ENCODE measurements around the gene SETMAR.
A peak's percentile ranks its signal among the peaks of the same experiment; 100 is the strongest.
"Not testable (repeated sequence)": the region's sequence is repeated elsewhere in the genome, so short reads cannot be mapped to it uniquely, and the experiment has no call there.

Gene SETMAR

DNA sequence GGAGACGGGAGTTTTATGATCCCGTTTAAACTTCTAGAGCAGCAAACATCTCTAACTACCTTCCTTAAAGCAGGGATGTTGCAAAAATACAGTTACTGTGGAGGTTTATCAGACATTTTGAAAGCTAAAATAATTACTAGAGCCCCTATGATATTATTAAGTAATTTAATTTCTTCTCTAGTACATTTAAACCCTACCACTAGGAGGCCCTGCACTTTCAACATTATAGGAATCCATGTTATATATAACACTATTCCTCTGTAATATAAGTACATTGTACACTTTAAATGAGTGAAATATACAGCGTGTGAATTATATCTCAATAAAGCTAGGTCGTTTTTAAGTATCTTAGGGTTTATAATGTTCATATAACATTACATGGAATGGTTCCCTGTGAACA, 11.5 kb downstream of the SETMAR start:
- no peak for DNase-seq

DNA sequence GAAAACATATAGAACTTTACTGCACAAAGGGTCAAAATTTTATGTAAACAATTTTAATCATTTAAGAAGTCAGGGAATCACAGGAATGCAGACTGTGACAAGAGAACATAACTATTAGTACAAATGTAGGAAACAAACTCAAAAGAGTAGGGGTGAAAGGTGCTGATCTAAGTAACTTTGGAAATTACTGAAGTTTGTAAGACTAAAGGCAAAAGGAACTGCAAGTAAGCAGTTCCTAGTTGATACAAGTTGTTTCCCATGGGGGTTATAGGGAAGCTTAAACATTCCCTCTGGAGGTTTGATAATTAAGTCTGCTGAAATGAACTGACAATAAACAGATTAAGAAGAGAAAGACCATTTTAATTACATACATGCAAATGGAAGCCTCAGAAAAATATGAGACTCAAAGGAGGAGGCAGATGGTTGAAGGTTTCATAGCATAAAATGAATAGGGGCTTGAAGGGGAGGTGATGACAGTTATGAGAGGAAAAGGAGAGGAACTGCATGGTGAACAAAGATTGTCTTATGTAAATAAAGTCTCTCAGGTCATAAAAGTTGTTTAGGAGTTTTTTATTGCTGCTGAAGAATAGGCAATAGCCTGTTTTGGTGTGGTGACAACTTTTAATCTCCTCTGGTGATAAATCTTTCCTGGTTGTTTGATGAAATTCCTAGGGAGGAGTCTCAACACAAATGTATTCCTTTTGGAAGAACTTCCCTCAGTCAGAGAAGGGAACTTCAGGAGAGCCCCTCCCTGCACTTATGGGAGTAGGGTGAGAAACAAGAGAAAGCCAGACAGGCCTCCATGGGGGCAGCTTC, 17.1 kb downstream of the SETMAR start:
- peak; percentile 42 for DNase-seq

DNA sequence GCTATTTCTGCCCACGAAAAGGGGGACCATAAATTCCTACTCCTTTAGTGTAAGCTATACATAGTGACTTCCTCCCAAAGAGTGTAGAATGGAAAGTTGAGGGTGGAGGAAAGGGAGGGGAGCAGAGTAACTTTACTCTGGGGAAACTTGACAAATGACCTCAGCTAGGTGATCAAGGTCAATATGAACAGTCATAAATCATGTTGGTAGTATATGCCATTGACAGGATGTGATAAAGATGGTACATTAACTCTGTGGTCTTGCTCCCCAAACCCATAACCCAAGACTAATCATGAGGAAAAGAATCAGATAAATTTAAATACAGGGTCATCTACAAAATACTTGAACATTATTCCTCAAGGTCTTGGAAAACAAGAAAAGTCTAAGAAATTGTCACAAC, 18.6 kb downstream of the SETMAR start:
- DNase-seq = no peak

DNA sequence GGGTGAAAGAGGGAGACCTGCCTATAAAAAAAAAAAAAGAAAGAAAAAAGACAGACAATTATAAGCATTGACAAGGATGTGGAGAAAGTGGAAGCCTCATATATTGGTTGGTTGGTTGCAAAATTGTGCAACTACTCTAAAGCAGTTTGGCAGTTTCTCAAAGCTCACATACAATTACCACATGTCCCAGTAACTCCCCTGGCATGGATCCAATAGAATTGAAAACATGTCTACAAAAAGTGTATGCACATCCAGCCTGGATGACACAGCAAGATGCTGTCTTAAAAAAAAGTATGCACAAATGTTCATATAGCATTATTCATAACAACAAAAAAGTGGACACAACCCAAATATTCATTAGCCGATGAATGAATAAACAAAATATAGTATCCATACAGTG, 19.5 kb downstream of the SETMAR start:
- peak; percentile 88 for DNase-seq

DNA sequence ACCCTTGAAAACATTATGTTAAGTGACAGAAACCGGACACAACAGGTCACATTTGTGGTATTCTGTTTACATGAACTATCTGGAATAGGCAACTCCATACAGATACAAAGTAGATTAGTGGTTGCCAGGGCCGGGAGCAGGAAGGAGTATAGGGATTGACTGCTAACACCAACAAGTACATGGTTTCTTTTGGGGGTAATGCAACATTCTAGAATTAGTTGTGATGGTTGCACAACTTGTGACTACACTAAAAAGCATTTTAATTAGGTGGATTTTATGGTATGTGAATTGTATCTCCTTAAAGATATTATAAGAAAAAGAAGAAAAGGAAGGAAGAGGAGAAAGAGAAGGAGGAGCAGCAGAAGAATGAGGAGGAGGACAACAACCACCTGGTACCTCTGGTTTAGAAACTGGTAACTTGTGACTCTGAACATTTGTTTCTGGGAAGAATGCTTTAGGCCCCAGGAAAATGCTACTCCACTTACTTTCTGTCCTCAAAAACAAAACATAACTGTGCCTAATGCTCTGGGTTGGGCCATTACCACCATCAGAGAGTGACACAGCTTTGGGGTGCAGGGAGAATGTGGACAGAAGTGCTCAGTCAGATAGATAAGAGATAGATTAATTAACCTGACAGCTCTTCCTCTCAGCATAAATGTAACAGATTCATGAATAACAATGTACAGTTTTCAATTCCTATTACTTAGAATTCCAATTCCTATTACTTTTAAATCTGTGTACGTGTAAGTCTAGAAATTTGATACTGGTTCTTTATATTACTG, 20.3 kb downstream of the SETMAR start:
- DNase-seq = peak; percentile 43

DNA sequence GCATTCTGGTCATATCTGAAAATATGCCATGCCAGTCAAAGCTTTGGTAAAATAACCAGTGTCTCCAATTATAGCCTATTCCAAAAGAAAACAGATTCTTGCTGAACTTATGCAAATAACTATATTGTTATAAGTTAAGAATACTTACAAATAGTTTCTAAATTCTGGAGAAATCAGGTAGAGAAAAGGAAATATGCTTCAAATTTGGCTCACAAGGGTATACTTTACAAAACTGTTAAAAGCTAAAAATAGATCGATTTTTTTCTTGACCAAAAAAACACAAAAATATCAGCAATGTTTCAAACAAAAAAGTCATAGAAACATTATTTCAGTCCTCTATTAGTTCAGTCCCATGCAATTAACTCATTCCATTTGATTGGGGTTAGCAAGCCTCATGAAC, 23.7 kb downstream of the SETMAR start:
- DNase-seq = no peak

DNA sequence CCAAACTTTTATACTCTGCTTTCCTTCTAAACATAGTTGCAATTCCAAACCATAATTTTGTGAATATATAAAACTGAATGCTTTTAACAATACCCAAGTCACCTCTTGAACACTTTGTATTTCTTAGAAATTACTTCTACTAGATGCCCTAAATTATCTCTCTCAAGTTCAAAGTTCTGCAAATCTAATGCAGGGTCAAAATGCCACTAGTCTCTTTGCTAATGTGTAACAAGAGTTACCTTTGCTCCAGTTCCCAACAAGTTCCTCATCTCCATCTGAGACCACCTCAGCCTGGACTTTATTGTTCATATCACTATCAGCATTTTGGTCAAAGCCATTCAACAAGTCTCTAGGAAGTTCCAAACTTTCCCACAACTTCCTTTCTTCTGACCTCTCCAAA, 26.6 kb downstream of the SETMAR start:
- DNase-seq = not testable (repeated sequence)

DNA sequence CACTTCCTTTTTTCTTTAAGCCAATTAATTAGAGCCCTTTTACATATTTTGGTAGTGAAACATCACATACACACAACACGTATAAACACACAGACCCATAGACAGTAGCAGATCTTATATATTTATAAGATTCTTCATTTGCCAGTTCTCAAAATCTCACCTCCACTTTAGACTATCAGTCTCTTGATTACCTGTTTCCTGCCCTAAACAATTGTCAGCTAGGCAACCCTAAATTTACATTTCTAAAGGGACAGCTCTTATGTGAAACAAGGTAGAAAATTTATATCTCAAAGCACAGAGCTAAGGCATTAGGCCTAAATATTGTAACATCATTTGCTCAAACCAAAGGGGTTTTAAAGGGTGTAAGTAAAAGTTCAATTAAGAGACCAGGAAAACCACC, 28.9 kb downstream of the SETMAR start:
- DNase-seq = no peak

DNA sequence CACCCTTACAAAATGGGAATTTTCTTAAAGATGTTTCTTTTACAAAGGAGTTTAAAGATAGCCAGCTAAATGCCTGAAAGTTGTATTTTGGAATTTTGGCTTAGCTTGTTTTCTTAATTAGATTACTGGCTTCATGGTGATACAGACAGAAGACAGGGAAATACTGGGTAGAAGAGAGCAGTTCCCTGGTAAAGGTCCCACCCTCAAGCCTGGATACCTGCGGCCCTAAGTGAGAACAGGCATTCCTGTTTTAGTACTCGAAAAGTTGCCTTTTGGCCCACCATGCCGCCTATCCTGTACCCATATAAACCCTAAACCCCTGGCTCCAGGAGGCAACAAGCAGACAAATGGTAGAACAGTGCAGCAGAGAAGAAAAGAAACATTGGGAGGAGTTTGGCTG, 29.4 kb downstream of the SETMAR start:
- no peak for DNase-seq

DNA sequence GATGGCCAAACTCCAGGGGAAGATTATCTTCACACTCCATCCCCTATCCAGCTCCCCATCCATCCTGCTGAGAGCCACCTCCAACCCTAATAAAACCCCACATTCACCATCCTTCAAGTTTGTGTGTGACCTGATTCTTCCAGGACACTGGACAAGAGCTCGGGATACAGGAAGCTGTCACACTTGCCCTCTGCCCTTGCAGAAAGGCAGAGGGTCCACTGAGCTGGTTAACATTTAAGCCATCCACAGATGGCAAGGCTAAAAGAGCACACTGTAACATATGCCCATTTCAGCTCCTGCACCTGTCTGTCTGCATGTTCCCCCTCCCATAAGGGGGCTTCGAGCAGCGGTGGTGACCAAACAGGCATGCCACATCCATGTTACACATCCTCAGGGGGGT, 29.8 kb downstream of the SETMAR start:
- no peak for DNase-seq

DNA sequence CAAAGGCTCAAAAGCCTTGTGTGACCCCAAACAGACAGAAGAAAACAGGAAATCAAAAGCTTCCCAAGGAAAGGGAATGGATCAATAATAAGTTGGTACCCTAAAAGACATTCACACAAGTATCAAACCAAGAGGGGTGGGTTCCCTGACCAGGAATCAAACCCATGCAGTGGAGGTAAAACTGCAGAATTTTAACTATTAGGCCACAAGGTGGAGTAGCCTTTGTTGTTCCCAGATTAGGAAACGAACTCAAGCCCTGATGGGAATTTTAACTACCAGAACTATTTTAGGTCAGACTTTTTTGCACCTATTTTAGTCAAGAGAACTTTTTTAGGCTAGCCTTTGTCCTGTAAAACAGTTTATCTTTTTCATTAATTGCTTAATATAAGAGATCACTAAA, 31.4 kb downstream of the SETMAR start:
- no peak for DNase-seq

DNA sequence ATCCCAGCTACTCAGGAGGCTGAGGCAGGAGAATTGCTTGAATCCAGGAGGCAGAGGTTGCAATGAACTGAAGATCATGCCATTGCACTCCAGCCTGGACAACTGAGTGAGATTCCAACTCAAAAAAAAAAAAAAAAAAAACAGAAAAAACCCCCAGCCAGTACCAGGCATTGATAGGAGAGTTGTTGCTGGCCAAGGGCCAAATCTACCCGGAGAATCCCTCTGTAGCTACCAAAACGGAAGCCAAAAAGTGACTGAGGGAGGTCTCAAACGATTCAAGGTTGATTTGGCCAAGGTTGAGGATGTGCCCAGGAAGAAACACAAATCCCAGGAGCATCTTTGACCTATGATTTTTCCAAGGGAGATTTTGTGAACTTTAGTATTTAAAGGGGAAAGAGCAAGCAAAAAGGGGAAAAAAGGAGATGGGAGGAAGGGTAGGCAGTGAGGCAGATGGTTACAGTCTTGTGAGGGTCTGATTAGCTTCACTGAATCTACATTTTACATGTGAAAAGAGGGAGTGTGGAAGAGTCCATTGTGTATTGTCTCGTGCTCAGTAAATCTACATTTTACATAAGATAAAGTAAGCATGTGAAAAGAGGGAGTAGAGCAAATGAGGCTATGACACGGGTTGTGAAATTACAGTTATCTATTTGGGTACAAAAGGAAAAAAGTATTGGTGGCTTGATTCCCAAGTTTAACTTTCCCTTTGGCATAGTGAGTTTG, 32.8 kb downstream of the SETMAR start:
- no peak for DNase-seq

DNA sequence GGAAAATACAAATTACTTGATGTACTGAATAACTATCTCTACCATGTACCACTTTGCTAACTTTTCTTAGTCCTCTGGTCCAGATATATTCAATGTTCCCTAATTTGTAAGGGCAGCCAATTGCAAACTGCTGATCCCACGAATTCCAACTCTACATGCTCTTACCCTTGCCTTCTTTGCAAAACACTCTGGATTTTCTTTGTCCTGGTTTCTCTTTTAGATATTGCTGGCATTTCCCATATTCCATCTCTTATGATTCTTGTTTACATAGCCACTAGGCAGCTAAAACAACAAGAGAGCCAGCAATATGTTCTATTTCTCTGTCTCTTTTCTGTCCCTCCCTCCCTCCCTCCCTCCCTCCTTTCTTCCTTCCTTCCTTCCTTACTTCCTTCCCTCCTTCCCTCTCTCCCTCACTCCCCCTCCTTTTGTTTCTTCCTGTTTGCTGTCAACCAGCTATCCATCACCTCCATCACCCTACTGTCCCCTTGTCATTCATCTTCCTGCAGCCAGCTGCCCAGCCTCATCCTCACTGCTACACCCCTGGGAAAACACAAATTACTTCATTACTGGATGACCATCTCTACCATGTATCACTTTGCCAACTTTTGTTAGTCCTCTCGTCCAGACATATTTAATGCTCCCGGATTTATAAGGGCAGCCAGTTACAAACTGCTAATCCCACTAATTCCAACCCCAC, 33.8 kb downstream of the SETMAR start:
- DNase-seq = no peak

DNA sequence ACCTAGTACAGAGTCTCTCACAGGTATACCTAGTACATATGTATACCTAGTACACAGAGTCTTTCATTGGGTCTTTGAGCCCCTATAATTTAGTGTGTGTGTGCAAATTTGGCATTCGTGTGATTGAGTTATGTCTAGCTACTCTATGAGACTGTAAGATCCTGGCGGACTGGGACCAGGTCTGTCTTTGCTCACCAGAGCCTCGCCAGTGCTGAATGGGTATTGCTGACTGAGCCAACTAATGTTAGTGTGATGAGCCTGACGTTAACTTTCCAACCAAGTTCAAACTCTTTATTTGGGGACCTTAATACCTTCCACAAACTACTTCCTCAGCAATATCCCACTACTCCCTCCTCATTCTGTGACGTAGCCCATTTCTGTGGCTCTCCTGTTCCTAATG, 35.6 kb downstream of the SETMAR start:
- no peak for DNase-seq

DNA sequence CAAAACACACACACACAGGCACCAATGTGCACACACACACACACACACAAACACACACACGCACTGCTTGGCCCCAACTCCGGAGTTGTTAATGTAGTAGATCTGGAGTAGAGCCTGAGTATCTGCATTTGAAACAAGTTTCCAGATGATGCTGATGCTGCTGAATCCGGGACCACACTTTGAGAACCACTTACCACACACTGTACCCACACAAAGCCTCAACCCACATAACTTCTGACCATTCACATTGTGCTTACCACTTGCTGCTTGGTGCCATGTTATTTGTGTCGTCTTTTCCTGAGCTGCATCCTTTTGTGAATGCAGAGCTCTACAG, 36.9 kb downstream of the SETMAR start:
- no peak for DNase-seq

DNA sequence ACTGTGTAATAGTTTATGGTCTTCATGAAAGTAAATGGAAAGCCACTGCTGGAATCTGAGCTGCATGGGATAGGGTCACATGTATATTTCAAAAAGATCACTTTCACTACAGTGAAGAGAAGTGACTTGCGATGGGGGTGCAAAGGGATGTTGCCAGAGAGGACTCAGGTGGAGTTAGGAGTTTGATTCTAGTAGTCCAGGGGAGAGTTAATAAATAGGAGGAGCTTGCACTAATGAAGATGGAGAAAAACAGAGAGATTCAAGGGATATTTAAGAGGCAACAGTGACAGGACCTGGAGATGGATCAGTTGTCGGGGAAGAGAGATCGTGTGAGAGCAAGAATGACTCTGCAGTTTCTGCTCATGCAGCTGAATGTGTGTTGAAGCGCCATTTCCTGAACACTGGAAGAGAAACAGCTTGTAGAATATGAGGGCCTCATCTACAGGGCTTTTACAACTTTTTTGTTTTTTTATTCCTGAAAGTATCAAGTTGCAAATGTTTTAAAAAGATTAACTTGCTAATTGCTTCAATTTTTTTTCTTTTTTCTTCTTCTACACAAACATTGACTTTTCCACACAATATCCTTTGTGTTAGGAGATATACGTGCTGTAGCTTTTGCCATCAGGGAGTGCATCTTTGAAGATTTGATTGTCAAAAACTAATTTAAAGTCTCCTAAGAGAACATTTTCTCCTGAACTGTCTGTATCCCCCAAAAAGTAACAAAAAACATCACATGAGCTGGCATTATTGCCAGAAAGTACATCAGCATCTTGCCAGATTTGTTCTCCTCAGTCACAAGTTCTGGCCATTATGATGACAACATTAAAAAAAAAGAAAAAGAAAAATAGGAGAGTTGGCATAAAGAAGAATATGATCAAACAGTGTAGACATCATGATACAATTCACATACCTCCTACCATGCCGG, 37.5 kb downstream of the SETMAR start:
- DNase-seq = no peak

DNA sequence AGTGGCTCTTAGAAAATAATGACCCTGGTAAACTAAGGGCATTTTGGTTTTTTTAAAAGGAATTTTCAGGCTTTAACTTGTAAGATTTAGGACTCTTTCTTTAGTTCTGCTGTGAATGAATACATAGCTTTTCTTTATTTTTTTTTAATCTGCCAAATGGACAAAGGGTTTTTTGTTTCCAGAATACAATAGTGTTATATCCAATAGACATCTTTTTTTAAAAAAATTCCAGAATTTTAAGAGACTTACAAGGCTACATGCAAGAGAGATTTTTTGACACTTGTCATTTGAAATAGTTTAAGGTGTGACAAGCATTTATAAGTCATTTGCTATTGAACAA, 38.1 kb downstream of the SETMAR start:
- DNase-seq = no peak

DNA sequence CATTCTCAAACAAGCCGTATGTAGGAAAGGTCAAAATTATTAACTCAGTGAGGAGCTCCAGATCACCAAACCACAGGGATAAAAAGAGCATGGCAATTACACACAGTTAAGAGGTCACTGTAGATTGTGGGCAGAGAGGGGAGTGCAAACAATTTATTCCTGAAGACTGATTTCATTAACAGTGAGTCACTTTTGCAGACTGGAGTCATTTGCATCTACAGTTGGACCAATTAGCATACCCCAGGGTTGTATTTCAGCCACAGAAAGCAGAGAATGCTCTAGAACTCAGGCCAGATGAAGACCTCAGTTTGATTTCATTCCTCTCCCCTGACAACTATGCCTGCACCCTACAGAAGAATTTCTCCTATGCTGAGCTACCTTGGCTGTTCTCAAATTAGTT, 40.1 kb downstream of the SETMAR start:
- peak; percentile 70 for DNase-seq

DNA sequence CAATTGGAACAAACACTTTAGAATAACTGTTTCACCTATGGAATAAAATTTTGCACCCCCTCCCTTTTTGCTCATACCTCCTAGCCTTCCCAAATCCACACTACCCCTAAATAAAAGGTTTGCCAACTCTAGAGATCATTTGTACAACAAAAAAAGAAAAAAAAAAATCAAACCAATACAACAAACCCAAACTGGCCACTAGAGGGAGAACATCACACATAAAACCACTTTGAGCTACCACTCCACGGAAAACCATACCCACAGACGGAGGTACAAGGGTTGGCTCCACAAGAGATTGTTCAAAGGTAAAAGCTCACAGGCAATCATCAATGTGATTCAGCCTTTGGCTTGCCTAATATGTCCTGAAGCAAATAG, 47.6 kb downstream of the SETMAR start:
- DNase-seq = peak; percentile 48

DNA sequence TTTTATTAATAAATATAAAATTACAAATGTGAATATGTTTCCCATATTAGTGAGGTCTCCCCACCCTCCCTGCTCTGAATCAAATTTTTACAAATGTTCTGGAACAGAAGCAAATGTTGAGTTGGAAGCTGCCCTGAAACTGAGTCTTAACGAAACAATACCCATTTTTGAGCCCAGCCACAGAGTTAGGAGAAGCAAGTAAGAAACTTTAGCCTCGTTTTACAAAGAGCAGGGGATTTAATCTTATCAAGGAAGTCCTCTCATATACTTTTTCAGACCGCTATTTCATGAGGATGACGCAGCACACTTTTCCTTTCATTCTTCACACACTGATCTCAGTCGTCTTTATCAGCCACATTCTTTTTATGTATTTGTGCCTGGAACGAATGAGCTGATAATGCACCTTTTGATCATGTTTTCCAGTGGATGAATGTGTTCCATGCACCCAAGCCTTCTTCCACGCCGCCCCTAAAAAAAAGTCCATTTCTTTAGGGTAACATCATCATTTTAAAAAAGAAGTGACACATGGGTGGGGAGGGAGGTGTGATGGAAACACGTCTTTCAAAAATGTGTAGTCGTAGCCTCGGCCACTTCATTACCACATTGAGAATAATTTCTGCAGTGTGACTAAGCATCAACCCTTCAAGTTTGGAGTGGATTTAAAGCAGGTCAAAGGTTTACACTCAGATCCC, 48.1 kb downstream of the SETMAR start:
- DNase-seq = peak; percentile 11

DNA sequence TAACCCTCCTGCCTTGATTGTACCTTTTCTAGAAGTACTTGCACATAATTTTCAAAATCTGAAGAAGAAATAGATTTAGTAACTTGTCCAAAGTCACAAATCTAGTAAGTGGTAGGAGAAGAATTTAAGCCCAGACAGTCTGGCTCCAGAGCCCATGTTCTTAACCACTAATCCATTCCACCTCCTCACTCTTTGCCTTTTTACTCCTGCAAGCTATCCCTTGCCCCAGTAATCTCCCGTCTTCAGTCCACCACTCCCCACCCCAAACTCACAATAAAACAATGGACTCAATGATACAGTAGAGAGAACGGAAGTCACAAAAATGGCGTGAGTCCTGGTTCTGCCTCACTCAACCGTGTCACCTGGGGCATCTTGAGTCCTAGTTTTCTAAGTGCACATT, 48.7 kb downstream of the SETMAR start:
- no peak for DNase-seq

All from fibroblast of skin of right quadriceps (primary cell).